ENCODE data around the gene CACNA1C. TPM values are rescaled to one million over a fixed set of nuclear protein-coding genes. Genes with fewer than 3 reads are reported as not detected.

Gene CACNA1C
- total and polyA plus RNA-seq, 4 donors: 14.8 to 22.2 (median 18.3) TPM

DNA sequence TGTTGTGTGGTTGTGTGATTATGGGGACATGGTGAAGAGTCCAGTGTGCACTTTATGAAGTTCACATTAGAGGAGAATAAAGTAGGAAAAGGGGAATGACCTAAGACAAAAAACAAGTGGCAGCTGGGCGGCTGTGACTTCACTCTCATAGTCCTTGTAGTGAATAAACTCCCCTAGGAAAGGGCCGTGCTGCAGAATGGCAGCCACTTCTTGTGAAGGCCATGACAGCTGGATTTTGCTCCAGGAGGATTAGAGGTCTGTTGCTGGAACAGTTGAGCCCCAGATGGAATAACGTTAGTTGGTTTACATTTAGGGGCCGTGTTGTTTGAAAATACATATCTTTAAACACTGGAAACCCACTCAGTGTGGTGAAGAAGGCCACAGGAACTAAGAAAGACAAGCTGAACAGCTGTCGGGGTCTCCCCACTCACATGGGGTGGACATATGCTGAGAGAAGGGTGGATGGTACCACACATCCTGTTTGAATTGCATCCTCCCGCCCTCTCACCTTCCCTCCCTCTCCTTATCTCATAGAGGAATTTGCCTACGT is 276.9 kb downstream of the CACNA1C start:
- no CpG with 5 or more reads among the region's 7 CpGs for WGBS (ENCODE audit: insufficient coverage)
- H3K27ac ChIP-seq (ENCODE audit: low read depth, low read length): no peak overlapping the region
- no peaks in the 10 kb centered on the region for H3K27me3 ChIP-seq (ENCODE audit: control insufficient read depth, insufficient read depth, low read length)
- no peak overlapping the region for H3K4me3 ChIP-seq (ENCODE audit: low read depth, low read length)
- no peaks in the 10 kb centered on the region for H3K9me3 ChIP-seq (ENCODE audit: control insufficient read depth, insufficient read depth, low read length)
- no peaks in the 10 kb centered on the region for H3K36me3 ChIP-seq (ENCODE audit: control insufficient read depth, insufficient read depth, low read length)
- peaks cover 12% of the 10 kb centered on the region for H3K4me1 ChIP-seq (ENCODE audit: control insufficient read depth, insufficient read depth, low read length)
- DNase-seq (ENCODE audit: low read depth in 4 of 6, low spot score in 6 of 6): no peak

DNA sequence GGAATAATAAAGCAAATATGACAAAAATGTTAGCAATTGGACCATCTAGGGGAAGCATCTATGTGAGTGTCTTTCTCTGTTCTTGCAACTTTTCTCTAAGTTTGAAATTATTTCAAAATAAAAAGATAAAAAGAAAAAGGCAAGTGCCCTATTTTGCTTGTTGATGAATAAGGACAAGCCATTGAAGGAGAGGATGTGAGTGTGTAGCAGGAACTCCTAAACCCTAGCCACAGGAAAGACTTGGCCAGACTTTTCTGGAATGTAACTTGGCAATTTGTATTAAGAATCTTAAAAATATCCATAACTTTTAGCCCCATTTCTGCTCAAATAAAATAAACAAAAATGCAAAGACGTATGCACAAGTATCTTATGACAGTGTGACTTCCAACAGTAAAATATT is 279.4 kb downstream of the CACNA1C start:
- Histone ChIP-seq H3K4me1 (ENCODE audit: control insufficient read depth, insufficient read depth, low read length) (peaks cover 23% of the 10 kb centered on the region), H3K4me3 (ENCODE audit: low read depth, low read length) (no peak overlapping the region), H3K9me3 (ENCODE audit: control insufficient read depth, insufficient read depth, low read length) (no peaks in the 10 kb centered on the region), H3K36me3 (ENCODE audit: control insufficient read depth, insufficient read depth, low read length) (no peaks in the 10 kb centered on the region), H3K27me3 (ENCODE audit: control insufficient read depth, insufficient read depth, low read length) (no peaks in the 10 kb centered on the region), H3K27ac (ENCODE audit: low read depth, low read length) (no peak overlapping the region)
- DNase-seq (ENCODE audit: low read depth in 4 of 6, low spot score in 6 of 6): no peak
- no CpG with 5 or more reads among the region's 1 CpG for WGBS (ENCODE audit: insufficient coverage)

DNA sequence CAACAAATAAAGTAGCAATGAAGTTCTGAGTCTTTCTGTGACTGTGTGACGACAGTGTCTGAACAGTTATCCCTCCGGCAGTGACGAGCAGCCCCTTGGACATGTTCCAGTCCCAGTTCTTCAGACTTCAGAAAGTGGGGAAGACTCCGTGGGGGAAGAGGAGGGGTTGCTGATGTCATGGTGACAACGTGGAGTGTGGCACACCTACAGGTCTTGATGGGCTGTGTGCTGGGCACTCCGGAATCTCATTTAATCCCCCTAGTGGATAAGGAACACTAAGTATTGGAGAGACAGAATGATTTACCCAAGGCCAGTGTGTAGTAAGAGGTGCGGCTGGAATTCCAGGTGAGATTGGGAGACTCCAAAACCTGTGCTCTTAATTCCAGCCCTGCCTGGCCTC is 280.2 kb downstream of the CACNA1C start:
- peaks cover 23% of the 10 kb centered on the region for H3K4me1 ChIP-seq (ENCODE audit: control insufficient read depth, insufficient read depth, low read length)

DNA sequence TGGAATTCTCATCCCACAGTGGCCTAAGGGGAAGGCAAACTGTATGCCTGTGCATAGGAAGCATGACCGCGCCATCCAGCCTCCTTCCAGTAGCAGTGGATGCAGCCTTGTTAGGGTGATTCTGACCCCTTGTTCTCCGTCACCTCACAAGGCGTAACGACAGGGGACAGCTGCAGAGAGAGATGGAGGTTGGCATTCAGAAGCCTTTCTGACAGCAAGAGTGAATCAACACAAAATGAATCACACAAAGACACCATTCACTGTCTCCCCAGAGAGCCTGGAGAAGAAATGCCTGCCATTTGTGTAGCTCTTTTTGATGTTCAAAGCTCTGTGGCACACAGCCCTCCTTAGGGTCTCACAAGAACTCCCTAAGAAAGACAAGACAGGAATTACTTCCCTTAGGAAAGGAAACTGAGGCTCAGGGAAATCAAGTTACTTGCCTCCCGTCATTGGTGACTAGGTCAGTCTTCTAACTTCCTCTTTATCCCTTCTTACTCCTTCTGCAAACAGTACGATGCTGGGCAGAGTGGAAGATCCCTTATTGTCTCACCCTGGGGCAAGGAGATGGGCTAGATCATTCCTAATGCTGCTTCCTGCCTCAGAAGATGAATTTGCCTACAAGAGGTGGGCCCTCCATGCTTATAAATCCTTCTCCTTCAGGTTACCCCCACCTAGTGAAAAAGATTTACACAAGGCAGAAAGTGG is 280.9 kb downstream of the CACNA1C start:
- Histone ChIP-seq H3K4me1 (ENCODE audit: control insufficient read depth, insufficient read depth, low read length) (peaks cover 23% of the 10 kb centered on the region), H3K27me3 (ENCODE audit: control insufficient read depth, insufficient read depth, low read length) (no peaks in the 10 kb centered on the region), H3K27ac (ENCODE audit: low read depth, low read length) (no peak overlapping the region), H3K9me3 (ENCODE audit: control insufficient read depth, insufficient read depth, low read length) (no peaks in the 10 kb centered on the region), H3K36me3 (ENCODE audit: control insufficient read depth, insufficient read depth, low read length) (no peaks in the 10 kb centered on the region), H3K4me3 (ENCODE audit: low read depth, low read length) (no peak overlapping the region)
- no peak for DNase-seq (ENCODE audit: low read depth in 4 of 6, low spot score in 6 of 6)
- 80% methylated on average over 2 of the region's 7 CpGs for WGBS (ENCODE audit: insufficient coverage)

More for the DNA sequence above, 280.2 kb downstream of the CACNA1C start:
- WGBS (ENCODE audit: insufficient coverage): 86% methylated on average over 1 of the region's 7 CpGs
- no peak for DNase-seq (ENCODE audit: low read depth in 4 of 6, low spot score in 6 of 6)
- Histone ChIP-seq H3K36me3 (ENCODE audit: control insufficient read depth, insufficient read depth, low read length) (no peaks in the 10 kb centered on the region), H3K9me3 (ENCODE audit: control insufficient read depth, insufficient read depth, low read length) (no peaks in the 10 kb centered on the region), H3K27ac (ENCODE audit: low read depth, low read length) (no peak overlapping the region), H3K27me3 (ENCODE audit: control insufficient read depth, insufficient read depth, low read length) (no peaks in the 10 kb centered on the region), H3K4me3 (ENCODE audit: low read depth, low read length) (no peak overlapping the region)

DNA sequence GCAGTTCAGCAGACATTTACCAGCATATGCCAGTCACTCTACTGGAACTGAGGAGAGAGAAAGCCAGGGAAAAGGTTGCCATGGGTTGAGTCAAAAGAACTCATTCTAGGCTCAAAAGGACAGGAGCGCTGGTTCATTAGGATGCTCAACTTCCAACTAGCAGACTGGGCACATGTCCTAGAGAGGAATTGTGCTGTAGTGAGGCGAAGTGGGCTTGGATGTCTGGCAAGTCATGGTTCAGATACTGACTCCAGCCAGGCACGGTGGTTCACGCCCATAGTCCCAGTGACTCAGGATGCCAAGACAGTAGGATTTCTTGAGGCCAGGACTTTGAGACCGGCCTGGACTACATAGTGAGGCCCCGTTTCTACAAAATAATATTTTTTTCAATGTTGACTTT is 281.5 kb downstream of the CACNA1C start:
- 66% methylated on average over 4 of the region's 6 CpGs for WGBS (ENCODE audit: insufficient coverage)
- H3K27ac ChIP-seq (ENCODE audit: low read depth, low read length): no peak overlapping the region
- H3K27me3 ChIP-seq (ENCODE audit: control insufficient read depth, insufficient read depth, low read length): no peaks in the 10 kb centered on the region
- no peaks in the 10 kb centered on the region for H3K9me3 ChIP-seq (ENCODE audit: control insufficient read depth, insufficient read depth, low read length)
- no peak overlapping the region for H3K4me3 ChIP-seq (ENCODE audit: low read depth, low read length)
- no peaks in the 10 kb centered on the region for H3K36me3 ChIP-seq (ENCODE audit: control insufficient read depth, insufficient read depth, low read length)
- DNase-seq (ENCODE audit: low read depth in 4 of 6, low spot score in 6 of 6): peak in 1 of 6 donors; percentile 55
- H3K4me1 ChIP-seq (ENCODE audit: control insufficient read depth, insufficient read depth, low read length): peaks cover 23% of the 10 kb centered on the region

DNA sequence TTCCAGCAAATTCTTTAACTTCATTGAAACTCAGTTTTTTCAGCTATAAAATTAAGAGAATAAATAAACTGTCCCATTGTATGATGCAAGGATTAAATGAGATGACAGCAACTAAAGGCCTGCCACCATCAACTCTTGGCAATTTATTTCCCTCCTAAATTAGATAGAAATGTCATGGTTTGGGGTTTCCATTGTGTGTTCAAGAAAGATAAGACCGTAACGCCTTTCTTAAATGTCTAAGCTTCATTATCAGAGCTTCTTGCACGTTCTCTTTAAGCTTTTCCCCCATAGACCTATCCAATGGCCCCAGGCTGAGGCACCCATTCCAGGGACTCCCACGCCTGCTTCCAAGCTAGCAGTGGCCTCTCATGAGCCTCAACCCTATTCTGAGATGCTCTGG is 281.9 kb downstream of the CACNA1C start:
- no peaks in the 10 kb centered on the region for H3K36me3 ChIP-seq (ENCODE audit: control insufficient read depth, insufficient read depth, low read length)
- no peak overlapping the region for H3K27ac ChIP-seq (ENCODE audit: low read depth, low read length)

DNA sequence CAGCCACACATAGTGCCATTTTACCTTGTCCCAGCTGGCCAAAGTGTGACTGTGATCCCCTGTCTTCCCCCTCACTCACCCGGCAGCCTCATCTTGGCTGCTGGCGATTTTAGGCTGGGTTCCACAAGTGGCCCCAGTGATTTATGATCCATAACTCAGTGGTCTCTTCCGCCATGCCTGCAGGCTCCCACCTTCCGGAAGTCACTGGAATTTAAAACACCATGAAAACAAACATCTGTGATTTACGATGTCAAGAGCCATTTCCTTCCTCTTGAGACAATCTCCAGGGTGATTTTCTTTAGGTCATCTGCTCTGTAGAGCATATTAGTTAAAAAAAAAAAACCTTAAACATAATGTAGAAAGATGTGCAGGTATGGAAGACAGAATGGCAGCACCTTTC is 282.3 kb downstream of the CACNA1C start:
- H3K4me3 ChIP-seq (ENCODE audit: low read depth, low read length): no peak overlapping the region
- no peaks in the 10 kb centered on the region for H3K27me3 ChIP-seq (ENCODE audit: control insufficient read depth, insufficient read depth, low read length)
- no peak for DNase-seq (ENCODE audit: low read depth in 4 of 6, low spot score in 6 of 6)
- H3K36me3 ChIP-seq (ENCODE audit: control insufficient read depth, insufficient read depth, low read length): no peaks in the 10 kb centered on the region
- 71% methylated on average over 4 of the region's 5 CpGs for WGBS (ENCODE audit: insufficient coverage)
- H3K4me1 ChIP-seq (ENCODE audit: control insufficient read depth, insufficient read depth, low read length): peaks cover 23% of the 10 kb centered on the region
- no peak overlapping the region for H3K27ac ChIP-seq (ENCODE audit: low read depth, low read length)
- no peaks in the 10 kb centered on the region for H3K9me3 ChIP-seq (ENCODE audit: control insufficient read depth, insufficient read depth, low read length)

More for the DNA sequence above, 281.9 kb downstream of the CACNA1C start:
- 83% methylated on average over 1 of the region's 4 CpGs for WGBS (ENCODE audit: insufficient coverage)
- Histone ChIP-seq H3K27me3 (ENCODE audit: control insufficient read depth, insufficient read depth, low read length) (no peaks in the 10 kb centered on the region), H3K4me3 (ENCODE audit: low read depth, low read length) (no peak overlapping the region), H3K4me1 (ENCODE audit: control insufficient read depth, insufficient read depth, low read length) (peaks cover 23% of the 10 kb centered on the region), H3K9me3 (ENCODE audit: control insufficient read depth, insufficient read depth, low read length) (no peaks in the 10 kb centered on the region)
- DNase-seq (ENCODE audit: low read depth in 4 of 6, low spot score in 6 of 6): no peak

DNA sequence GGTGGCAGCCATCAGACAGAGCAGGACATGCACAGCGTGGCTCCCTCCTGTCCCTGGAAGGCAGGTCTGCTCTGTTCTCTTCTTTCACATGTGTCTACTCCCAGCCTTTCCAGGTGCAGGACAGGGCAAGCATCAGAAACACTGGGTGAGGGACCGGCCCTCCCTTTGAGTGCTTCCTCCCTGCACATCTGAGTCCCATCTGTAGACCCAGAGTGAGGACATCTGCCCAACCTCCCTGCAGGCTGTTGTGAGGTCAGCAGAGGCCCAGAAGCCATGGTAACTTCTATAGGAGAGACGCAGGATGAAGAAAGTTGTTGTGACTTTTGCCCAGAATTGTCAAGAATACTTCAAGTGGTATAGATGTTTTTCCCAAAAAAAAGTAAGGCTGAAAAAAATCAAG is 282.7 kb downstream of the CACNA1C start:
- DNase-seq (ENCODE audit: low read depth in 4 of 6, low spot score in 6 of 6): no peak
- Histone ChIP-seq H3K9me3 (ENCODE audit: control insufficient read depth, insufficient read depth, low read length) (no peaks in the 10 kb centered on the region), H3K27me3 (ENCODE audit: control insufficient read depth, insufficient read depth, low read length) (no peaks in the 10 kb centered on the region), H3K27ac (ENCODE audit: low read depth, low read length) (no peak overlapping the region), H3K4me1 (ENCODE audit: control insufficient read depth, insufficient read depth, low read length) (peaks cover 23% of the 10 kb centered on the region), H3K4me3 (ENCODE audit: low read depth, low read length) (no peak overlapping the region), H3K36me3 (ENCODE audit: control insufficient read depth, insufficient read depth, low read length) (no peaks in the 10 kb centered on the region)
- WGBS (ENCODE audit: insufficient coverage): 77% methylated on average over 3 of the region's 3 CpGs

DNA sequence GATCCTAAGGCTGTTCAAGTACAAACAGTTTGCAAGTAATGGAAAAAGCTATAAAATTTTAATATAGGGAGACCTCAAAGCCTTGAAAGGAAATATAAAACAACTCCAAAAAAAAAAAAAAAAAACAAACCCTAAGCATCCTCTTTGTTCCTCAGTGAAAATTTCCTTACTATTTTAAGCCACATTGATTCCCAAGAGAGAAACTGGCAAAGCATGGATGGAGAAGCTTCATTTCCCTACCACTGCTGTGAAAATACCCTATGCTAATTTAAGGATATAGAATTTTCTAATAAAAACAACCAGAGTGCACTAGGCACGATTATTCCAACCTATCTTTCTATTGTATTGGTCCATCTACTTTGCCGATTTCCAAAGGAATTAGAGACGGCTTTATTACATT is 283.1 kb downstream of the CACNA1C start:
- Histone ChIP-seq H3K4me1 (ENCODE audit: control insufficient read depth, insufficient read depth, low read length) (peaks cover 23% of the 10 kb centered on the region), H3K36me3 (ENCODE audit: control insufficient read depth, insufficient read depth, low read length) (no peaks in the 10 kb centered on the region), H3K27me3 (ENCODE audit: control insufficient read depth, insufficient read depth, low read length) (no peaks in the 10 kb centered on the region), H3K27ac (ENCODE audit: low read depth, low read length) (no peak overlapping the region), H3K9me3 (ENCODE audit: control insufficient read depth, insufficient read depth, low read length) (no peaks in the 10 kb centered on the region), H3K4me3 (ENCODE audit: low read depth, low read length) (no peak overlapping the region)
- WGBS (ENCODE audit: insufficient coverage): no CpG with 5 or more reads among the region's 3 CpGs
- peak in 1 of 6 donors; percentile 76 for DNase-seq (ENCODE audit: low read depth in 4 of 6, low spot score in 6 of 6)

DNA sequence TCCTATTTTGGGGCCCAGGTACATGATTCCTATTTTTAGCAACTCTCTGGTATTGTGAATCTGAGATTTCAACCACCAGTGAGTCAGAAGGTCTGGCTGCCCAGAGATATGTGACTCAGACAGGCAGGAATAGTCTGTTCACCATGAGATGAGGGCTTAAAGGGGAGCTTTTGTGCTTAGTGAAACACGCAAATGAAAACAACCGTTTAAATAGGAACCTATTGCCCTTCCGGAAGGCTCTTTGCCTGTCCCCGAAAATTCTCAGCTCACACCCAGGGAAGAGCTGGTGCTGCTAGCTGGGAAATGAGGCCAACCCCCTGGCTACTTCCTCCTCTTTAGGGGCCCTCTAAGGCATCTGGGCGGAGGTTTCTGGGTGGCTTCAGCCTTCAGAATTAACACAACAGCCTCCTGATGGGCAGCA is 283.6 kb downstream of the CACNA1C start:
- Histone ChIP-seq H3K9me3 (ENCODE audit: control insufficient read depth, insufficient read depth, low read length) (no peaks in the 10 kb centered on the region), H3K27me3 (ENCODE audit: control insufficient read depth, insufficient read depth, low read length) (no peaks in the 10 kb centered on the region), H3K27ac (ENCODE audit: low read depth, low read length) (no peak overlapping the region), H3K4me3 (ENCODE audit: low read depth, low read length) (no peak overlapping the region), H3K4me1 (ENCODE audit: control insufficient read depth, insufficient read depth, low read length) (peaks cover 23% of the 10 kb centered on the region), H3K36me3 (ENCODE audit: control insufficient read depth, insufficient read depth, low read length) (no peaks in the 10 kb centered on the region)
- WGBS (ENCODE audit: insufficient coverage): 77% methylated on average over 4 of the region's 5 CpGs
- DNase-seq (ENCODE audit: low read depth in 4 of 6, low spot score in 6 of 6): no peak
